Muscle layer of duodenum (tissue), 2 donors: ENCODE data around the gene METRNL.
"Not testable (repeated sequence)": the region's sequence is repeated elsewhere in the genome, so short reads cannot be mapped to it uniquely, and the experiment has no call there.

Experiments
- H3K27ac ChIP-seq: one replicate; pipeline ENCODE4 v1.7.0; 2013; ENCODE audit warnings: mild to moderate bottlenecking, low read length
- H3K27me3 ChIP-seq: one replicate; pipeline ENCODE4 v1.7.0; 2013; ENCODE audit warnings: low read depth, mild to moderate bottlenecking, control low read depth, low read length
- H3K36me3 ChIP-seq, 2 donors: one replicate each; pipeline ENCODE4 v1.7.0; 2013; ENCODE audit warnings: low read length in 2 of 2, control low read depth in 1 of 2, mild to moderate bottlenecking in 1 of 2; ENCODE audit not compliant: insufficient read depth in 2 of 2, control insufficient read depth in 1 of 2
- H3K4me1 ChIP-seq, 2 donors: one replicate each; pipeline ENCODE4 v1.7.0; 2013; ENCODE audit warnings: low read length in 2 of 2, mild to moderate bottlenecking in 2 of 2, control low read depth in 1 of 2, moderate library complexity in 1 of 2; ENCODE audit not compliant: insufficient read depth in 2 of 2, control insufficient read depth in 1 of 2
- H3K4me3 ChIP-seq, 2 donors: one replicate each; pipeline ENCODE4 v1.7.0; 2013; ENCODE audit warnings: low read length in 2 of 2, low read depth in 1 of 2, mild to moderate bottlenecking in 1 of 2
- H3K9me3 ChIP-seq, 2 donors: one replicate each; pipeline ENCODE4 v1.7.0; 2013; ENCODE audit warnings: low read length in 2 of 2, control low read depth in 1 of 2, mild to moderate bottlenecking in 1 of 2; ENCODE audit not compliant: control insufficient read depth in 1 of 2
- donor health status: healthy.

METRNL gene

GRCh38 chr17:83062011-83062817 is 17.2 kb upstream of the METRNL start:
- no peaks in the 10 kb centered on the region for H3K9me3 ChIP-seq
- H3K36me3 ChIP-seq = no peaks in the 10 kb centered on the region
- no peak overlapping the region for H3K4me3 ChIP-seq
- H3K27me3 ChIP-seq = no peaks in the 10 kb centered on the region
- no peak overlapping the region for H3K27ac ChIP-seq
- H3K4me1 ChIP-seq = no peaks in the 10 kb centered on the region

DNA sequence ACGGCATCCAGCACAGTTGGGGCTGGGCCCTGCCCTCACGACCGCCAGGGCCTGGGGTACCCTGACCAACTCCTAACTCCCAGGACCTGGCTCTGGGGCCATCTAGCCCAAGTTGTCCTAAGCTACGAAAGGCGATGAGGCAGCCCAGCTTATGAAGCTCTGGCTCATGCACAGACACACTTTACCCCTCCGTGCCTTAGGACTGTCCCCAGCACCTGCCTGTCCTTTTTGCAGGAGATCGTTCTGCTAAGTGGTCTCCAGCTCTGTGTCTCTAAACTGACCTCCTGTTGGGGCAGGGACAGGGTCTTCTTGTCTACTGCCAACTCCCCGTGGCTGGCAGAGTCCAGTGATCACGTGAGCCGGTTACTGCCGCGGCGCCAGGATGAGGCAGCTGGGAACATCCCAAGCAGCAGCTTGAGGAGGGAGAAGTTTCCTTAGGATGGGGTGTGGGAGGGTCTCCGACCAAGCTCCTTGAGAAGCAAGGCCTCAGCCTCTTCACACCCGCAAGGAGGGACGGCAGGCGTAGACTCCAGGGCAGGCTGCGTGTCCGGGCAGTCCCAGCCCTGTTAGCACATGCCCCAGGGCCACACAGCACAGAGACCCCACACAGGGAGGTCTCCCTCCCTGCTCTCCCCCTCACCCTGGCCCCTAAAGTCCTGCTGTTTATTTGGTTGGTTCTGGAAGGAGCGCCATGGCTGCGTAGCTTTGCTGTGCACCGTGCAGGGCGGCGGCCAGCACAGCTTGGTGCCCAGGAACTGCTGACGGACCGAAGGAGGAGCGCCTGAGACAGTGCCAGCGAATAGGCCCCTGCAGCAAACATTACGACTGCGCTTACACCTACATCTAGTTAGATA is 16.4 kb upstream of the METRNL start:
- Histone ChIP-seq H3K4me1 (no peaks in the 10 kb centered on the region), H3K27ac (no peak overlapping the region), H3K4me3 (no peak overlapping the region), H3K27me3 (no peaks in the 10 kb centered on the region), H3K36me3 (no peaks in the 10 kb centered on the region), H3K9me3 (no peaks in the 10 kb centered on the region)

DNA sequence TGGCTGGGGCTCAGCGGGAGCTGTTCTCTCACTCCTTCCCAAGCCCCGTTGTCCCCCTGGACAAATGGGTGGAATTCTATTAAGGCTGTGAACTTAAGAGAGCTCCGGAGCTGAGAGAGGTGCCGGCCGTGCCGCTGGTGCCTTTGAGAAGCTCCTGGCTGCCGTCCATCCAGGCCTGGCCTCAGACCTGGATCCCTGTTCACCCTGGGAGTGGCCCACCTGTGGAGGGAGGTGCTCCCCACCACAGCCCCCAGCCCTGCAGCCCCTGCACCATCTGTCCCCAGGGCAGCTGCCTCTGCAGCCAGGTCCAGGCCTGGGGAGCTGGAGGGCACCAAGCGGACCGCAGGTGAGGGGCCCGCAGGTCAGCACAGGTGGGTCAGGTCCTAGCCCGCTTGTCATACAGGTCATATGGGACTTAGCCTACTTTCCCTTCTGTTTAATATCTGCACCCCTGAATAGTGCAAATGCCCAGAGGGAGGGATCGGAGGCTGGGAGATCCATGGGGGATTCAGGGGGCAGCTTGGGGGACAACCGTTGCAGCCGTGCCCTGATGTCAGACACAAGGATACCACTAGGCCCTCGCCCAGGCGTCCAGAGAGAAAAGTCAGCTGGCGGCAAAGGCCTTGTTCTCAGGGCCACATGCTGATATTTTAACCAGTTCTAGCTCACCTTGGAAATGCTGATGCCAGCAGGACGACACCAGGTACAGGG is 15.2 kb upstream of the METRNL start:
- no peak overlapping the region for H3K4me3 ChIP-seq
- no peaks in the 10 kb centered on the region for H3K9me3 ChIP-seq
- H3K27ac ChIP-seq = no peak overlapping the region
- no peaks in the 10 kb centered on the region for H3K27me3 ChIP-seq
- H3K4me1 ChIP-seq = no peaks in the 10 kb centered on the region
- no peaks in the 10 kb centered on the region for H3K36me3 ChIP-seq

DNA sequence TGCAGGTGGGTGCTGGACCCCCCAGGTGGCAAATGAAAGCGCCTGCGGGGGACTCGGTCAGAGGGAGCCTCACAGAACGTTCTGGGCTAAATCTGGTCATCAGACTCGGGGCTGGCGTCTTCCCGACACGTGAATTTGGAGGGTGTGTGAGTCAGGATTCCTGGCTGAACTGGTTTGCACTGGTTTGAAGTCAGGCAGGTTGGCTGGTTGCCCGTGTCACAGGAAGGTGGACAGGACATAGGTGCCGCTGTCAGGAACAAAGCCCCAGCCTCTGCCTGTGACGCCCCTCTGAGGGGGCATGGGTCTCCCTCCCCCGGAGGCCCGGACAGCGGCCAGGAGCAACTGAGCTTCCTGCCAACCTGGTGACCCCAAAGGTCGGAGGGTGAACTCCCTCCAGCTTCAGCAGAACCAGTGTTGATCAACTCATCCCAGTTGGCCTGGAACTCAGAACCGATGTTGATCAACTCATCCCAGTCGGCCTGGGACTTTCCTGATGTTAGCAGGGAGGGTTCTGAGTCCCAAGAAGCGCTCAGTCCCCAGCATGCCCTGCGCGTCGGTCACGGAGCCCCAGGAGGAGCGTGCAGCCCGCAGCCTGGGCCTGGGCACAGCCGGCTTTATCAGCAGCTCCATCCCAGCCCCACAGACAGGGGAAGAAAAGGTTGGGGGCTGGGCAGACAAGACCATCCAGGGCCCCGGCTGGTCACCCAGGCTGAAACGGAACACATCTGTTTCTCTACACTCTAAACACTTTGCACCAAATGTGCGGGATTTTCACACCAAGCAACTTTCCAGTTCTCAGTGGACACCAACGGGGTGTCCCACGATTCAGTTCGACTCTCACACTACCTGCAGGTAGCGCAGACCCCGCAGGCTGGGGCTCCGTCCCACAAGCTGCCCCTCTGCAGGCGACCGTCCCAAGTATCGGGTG is 14.4 kb upstream of the METRNL start:
- no peaks in the 10 kb centered on the region for H3K4me1 ChIP-seq
- H3K27ac ChIP-seq = no peak overlapping the region
- no peaks in the 10 kb centered on the region for H3K27me3 ChIP-seq
- no peak overlapping the region for H3K4me3 ChIP-seq
- no peaks in the 10 kb centered on the region for H3K36me3 ChIP-seq
- no peaks in the 10 kb centered on the region for H3K9me3 ChIP-seq

DNA sequence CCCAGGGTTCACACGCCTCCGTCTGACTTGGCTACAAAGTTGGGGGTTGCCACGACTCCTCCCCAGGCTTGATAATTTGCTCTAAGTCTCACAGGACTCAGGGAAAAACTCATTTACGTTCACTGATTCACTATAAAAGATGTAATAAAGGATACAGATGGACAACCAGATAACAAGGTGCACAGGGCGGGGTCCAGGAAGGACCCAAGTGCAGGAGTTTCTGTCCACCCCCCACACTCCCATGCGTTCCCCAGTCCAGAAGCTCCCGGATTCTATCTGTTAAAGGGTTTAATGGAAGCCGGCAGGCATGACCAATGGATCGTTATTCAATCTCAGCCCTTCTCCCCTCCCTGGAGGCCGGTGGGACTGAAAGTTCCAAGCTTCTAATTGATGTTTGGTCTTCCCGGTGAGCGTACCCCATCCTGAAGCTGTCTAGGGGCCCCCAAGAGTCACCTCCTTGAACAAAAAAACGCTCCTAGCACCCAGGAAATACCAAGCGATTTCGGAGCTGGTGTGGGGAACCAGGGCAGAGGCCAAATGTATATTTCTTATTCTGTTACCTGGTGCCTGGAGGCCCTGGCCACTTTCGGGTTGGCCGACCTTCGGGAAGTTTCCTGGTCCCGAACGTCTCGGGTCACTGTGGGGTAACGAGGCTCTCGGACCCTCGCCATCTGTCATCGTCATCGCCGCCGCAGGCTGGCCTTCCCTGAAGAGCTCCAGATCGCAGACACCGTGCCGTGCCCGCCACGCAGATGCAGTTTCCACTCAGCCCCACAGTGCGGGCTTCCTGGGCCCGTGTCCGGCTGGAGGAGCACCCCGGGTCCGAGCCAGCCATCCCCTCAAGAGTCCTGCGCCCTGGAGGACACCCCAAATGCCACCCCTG is 13.5 kb upstream of the METRNL start:
- no peaks in the 10 kb centered on the region for H3K36me3 ChIP-seq
- no peak overlapping the region for H3K27ac ChIP-seq
- H3K4me3 ChIP-seq = no peak overlapping the region
- no peaks in the 10 kb centered on the region for H3K9me3 ChIP-seq
- H3K27me3 ChIP-seq = no peaks in the 10 kb centered on the region
- no peaks in the 10 kb centered on the region for H3K4me1 ChIP-seq

- H3K27ac ChIP-seq, H3K4me1 ChIP-seq, H3K4me3 ChIP-seq, H3K9me3 ChIP-seq, H3K36me3 ChIP-seq, H3K27me3 ChIP-seq: not testable (repeated sequence)
Observed at GRCh38 chr17:83066543-83066890, 12.9 kb upstream of the METRNL start.

GRCh38 chr17:83067071-83067717 is 12.2 kb upstream of the METRNL start:
- H3K36me3 ChIP-seq = no peaks in the 10 kb centered on the region
- no peaks in the 10 kb centered on the region for H3K27me3 ChIP-seq
- H3K27ac ChIP-seq = no peak overlapping the region

GRCh38 chr17:83067718-83068261 is 11.6 kb upstream of the METRNL start:
- H3K9me3 ChIP-seq = no peaks in the 10 kb centered on the region
- H3K36me3 ChIP-seq = no peaks in the 10 kb centered on the region
- H3K27ac ChIP-seq = no peak overlapping the region
- no peaks in the 10 kb centered on the region for H3K4me1 ChIP-seq
- H3K27me3 ChIP-seq = no peaks in the 10 kb centered on the region
- H3K4me3 ChIP-seq = no peak overlapping the region

More at GRCh38 chr17:83067071-83067717, 12.2 kb upstream of the METRNL start:
- Histone ChIP-seq H3K4me1 (no peaks in the 10 kb centered on the region), H3K4me3 (no peak overlapping the region), H3K9me3 (no peaks in the 10 kb centered on the region)

DNA sequence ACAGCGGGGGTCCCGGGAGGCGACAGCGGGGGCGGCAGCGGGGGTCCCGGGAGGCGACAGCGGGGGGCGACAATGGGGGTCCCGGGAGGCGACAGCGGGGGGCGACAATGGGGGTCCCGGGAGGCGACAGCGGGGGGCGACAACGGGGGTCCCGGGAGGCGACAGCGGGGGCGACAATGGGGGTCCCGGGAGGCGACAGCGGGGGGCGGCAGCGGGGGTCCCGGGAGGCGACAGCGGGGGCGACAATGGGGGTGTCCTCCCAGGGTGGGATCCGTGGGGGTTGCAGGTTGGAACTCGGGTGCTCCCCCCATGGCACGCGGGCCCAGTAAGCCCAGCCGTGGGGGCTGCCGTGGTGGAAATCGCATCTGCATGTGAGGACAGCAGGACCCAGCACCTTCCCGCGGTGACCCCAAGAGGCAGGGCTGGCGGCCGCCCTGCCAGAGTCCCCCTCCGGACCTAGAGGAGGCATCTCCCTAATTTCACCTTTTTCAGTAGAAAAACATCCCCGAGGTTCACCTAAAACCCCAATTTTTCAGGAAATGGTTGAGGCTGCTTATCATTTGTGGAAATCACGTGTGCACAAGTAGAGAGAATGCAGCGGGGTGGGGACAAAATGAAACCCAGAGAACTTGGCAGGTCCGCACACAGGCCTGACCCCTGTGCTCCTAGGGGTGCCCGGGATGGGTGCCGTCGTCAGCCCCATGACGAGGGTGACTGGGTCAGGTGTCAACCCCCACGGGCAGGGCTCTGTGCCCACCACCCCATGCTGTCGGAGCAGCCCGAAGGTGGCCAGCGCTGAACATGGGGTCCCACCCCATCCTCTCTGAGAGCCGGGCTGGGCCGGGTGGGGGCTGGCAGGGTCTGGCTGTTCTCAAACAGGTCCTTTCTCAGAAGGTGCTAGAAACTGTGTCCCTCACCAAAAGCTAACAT is 10.5 kb upstream of the METRNL start:
- no peak overlapping the region for H3K4me3 ChIP-seq
- H3K4me1 ChIP-seq = no peaks in the 10 kb centered on the region
- no peak overlapping the region for H3K27ac ChIP-seq
- no peaks in the 10 kb centered on the region for H3K36me3 ChIP-seq
- no peaks in the 10 kb centered on the region for H3K9me3 ChIP-seq
- H3K27me3 ChIP-seq = no peaks in the 10 kb centered on the region
